ENCODE results near the gene FUT7.

DNA sequence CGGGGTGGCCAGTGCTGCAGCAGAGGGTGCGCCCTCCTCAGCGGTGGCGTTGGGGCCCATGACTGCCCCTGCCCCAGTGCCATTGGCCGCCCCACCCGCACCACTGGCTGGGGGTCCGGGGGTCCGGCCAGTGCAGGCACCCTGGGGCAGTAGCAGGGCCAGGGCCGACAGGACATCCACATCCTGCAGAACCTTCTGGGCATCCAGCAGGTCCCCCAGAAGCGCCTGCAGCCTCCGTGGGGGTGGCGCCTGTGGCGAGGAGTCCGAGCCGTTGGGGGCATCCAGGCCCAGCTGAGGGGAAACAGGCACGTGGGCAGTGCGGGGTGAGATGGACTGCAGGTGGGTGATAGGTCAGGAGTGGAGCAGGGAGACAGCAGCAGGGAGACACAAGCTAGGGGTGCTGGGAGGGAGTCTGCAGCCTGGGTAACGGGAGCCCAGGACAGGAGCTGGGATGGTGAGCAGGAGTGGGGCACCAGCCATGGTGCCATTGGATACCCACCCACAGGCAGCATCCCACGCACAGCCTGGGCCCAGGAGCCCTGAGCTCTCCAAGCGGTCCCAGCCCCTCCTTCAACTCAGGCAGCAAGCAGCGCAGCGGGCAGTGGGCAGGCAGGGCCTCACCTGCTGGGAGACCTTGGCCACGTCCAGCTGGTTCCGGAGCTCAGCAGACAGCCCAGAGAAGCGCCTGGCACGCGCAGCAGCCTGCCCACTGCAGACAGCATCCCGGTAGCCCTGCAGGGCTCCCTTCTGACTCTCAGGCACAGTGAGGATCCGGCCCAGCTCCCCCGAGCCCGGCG, 10.9 kb downstream of the FUT7 start:
- TF ChIP-seq, protein P1, sequence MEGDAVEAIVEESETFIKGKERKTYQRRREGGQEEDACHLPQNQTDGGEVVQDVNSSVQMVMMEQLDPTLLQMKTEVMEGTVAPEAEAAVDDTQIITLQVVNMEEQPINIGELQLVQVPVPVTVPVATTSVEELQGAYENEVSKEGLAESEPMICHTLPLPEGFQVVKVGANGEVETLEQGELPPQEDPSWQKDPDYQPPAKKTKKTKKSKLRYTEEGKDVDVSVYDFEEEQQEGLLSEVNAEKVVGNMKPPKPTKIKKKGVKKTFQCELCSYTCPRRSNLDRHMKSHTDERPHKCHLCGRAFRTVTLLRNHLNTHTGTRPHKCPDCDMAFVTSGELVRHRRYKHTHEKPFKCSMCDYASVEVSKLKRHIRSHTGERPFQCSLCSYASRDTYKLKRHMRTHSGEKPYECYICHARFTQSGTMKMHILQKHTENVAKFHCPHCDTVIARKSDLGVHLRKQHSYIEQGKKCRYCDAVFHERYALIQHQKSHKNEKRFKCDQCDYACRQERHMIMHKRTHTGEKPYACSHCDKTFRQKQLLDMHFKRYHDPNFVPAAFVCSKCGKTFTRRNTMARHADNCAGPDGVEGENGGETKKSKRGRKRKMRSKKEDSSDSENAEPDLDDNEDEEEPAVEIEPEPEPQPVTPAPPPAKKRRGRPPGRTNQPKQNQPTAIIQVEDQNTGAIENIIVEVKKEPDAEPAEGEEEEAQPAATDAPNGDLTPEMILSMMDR (IDR thresholded peaks at IDR 0.05): no peak
- TF ChIP-seq POLR2AphosphoS5 (IDR thresholded peaks at IDR 0.05): no peak
- TF ChIP-seq EP300 (IDR thresholded peaks at IDR 0.05): no peak
- TF ChIP-seq POLR2A (IDR thresholded peaks at IDR 0.05): no peak
